ENCODE results near the gene MYO5B.

- TF ChIP-seq CTCF (IDR thresholded peaks at IDR 0.05) (no peak), POLR2AphosphoS5 (IDR thresholded peaks at IDR 0.05) (no peak), POLR2A (IDR thresholded peaks at IDR 0.05; ENCODE audit: low read depth) (no peak), EP300 (IDR thresholded peaks at IDR 0.05) (no peak)
Observed at GRCh38 chr18:50135903-50136302, 59.0 kb downstream of the MYO5B start.

Data from esophagus muscularis mucosa (tissue), 4 donors.